Measurements from ENCODE around the gene SPTBN1.

- TF ChIP-seq POLR2A (IDR thresholded peaks at IDR 0.05): no peak
- TF ChIP-seq, protein P1, sequence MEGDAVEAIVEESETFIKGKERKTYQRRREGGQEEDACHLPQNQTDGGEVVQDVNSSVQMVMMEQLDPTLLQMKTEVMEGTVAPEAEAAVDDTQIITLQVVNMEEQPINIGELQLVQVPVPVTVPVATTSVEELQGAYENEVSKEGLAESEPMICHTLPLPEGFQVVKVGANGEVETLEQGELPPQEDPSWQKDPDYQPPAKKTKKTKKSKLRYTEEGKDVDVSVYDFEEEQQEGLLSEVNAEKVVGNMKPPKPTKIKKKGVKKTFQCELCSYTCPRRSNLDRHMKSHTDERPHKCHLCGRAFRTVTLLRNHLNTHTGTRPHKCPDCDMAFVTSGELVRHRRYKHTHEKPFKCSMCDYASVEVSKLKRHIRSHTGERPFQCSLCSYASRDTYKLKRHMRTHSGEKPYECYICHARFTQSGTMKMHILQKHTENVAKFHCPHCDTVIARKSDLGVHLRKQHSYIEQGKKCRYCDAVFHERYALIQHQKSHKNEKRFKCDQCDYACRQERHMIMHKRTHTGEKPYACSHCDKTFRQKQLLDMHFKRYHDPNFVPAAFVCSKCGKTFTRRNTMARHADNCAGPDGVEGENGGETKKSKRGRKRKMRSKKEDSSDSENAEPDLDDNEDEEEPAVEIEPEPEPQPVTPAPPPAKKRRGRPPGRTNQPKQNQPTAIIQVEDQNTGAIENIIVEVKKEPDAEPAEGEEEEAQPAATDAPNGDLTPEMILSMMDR (IDR thresholded peaks at IDR 0.05): no peak
Measured at GRCh38 chr2:54423213-54423612, 32.9 kb upstream of the SPTBN1 start.

Data from uterus (tissue), 2 donors.